Stimulated activated CD4-positive, alpha-beta T cell treated with anti-CD3 and anti-CD28 coated beads, Interleukin-15, amount 100 ng/mL, for 1 hour (primary cell): ENCODE data around the gene NRM.
"Not testable (repeated sequence)": the region's sequence is repeated elsewhere in the genome, so short reads cannot be mapped to it uniquely, and the experiment has no call there.

Experiments used
- DNase-seq, 2 donors: peaks; one replicate each; pipeline ENCODE4 v3.0.0-alpha.2; 2020; ENCODE audit warnings: low read depth in 1 of 2, low spot score in 1 of 2

NRM gene

DNA sequence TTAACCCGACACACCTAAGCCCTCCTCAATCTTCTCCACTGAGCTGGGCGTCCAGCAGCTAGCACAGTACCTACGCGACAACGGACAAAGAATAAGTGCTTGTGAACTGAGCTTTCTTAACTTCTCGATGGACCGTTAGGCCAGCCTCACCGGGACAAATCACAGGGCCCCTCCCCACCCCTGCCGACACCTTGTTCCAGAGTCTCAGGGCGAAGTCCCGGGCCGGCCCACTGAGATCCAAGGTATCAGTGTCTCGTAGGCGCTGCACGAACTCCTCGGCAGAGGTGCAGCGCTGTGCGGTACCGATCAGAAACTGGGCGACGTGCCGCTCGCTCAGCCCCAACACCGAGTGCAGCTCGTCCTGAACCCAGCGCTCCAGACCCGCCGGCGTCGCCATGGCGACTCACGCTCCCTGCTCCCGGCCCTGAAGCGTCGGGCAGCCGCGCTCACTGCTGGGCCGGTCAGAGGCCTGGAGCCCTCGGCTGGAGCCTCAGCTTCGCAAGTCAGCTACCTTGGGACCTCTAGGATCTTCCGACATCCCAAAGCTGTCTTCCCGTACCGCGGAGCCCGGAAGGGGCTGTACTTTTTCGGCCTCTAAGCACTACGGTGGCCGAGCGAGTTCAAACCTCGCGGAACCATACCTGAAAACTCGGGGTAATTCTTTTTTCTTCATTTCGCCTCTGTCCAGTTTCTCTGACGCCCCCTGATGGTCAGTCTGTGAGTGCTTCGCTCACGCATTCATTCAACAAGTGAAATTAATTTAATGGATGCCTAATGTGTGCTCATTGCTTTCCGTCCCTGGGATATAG is 18.1 kb downstream of the NRM start, which contains the start of gene DHX16:
Gene DHX16, minus strand, starts transcription at position 562 of the 809 bp plus-strand sequence. Its CDS starts 165 bp downstream, at position 397.
- DNase-seq: peak; percentile 78 to 79

- DNase-seq: no peak
Observed at GRCh38 chr6:30670760-30671527, 19.8 kb downstream of the NRM start.

DNA sequence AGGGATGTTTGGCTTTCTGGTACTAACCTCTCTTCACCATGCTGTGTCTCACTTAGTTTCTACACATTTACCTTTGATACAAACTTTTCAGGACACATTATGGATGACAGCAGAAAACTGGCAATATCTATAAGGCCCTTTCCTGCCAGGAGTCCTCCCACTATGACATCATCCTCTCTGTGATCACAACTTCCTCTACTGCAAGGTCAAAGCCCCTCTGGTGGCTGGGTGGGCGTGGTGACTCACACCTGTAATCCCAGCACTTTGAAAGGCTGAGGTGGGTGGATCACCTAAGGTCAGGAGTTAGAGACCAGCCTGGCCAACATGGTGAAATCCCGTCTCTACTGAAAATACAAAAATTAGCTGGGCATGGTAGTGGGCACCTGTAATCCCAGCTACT is 24.5 kb downstream of the NRM start:
- DNase-seq: not testable (repeated sequence)

DNA sequence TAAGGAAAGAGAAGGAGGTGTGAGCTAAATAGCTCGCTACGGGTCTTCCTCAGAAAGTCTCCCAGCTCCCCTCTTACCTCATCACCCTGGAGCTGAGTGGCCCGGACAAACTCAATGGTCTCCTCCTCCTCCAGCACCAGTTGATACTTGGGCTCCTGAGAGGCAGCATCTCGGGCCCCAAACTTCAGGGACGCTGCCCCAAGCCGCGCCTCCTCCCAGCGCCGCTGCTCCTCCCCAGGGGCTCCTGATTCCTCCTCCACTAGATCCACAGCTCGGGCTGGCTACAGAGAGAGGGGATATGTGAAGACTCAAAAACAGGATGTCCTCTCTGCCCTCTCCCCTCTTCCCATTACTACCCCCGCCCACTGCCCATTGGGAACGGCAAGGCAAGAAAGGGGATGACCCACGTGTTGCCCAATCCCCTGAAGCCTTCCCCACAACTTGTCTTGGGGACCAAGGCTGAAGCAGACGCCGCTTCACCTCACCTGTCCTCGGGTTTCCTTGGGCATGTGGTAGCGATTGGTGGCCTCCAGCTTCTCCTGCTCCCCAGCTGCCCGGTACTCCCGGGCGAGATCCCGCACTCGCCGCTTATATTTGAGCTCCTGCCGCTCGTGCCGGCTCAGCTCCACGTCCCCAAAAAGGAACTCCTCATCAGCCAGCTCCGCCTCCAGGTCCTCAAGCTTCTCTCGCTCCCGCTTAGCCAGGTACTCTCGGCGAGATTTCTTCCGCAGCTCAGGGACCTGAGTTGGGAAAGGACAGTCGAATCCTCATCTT is 25.6 kb downstream of the NRM start:
- no peak for DNase-seq

- not testable (repeated sequence) for DNase-seq
Observed at GRCh38 chr6:30657922-30658321, 32.9 kb downstream of the NRM start.

GRCh38 chr6:30657454-30657853 is 33.3 kb downstream of the NRM start:
- DNase-seq: no peak

GRCh38 chr6:30656513-30656912 is 34.3 kb downstream of the NRM start:
- no peak for DNase-seq

GRCh38 chr6:30655743-30656094 is 35.1 kb downstream of the NRM start:
- DNase-seq: no peak

DNA sequence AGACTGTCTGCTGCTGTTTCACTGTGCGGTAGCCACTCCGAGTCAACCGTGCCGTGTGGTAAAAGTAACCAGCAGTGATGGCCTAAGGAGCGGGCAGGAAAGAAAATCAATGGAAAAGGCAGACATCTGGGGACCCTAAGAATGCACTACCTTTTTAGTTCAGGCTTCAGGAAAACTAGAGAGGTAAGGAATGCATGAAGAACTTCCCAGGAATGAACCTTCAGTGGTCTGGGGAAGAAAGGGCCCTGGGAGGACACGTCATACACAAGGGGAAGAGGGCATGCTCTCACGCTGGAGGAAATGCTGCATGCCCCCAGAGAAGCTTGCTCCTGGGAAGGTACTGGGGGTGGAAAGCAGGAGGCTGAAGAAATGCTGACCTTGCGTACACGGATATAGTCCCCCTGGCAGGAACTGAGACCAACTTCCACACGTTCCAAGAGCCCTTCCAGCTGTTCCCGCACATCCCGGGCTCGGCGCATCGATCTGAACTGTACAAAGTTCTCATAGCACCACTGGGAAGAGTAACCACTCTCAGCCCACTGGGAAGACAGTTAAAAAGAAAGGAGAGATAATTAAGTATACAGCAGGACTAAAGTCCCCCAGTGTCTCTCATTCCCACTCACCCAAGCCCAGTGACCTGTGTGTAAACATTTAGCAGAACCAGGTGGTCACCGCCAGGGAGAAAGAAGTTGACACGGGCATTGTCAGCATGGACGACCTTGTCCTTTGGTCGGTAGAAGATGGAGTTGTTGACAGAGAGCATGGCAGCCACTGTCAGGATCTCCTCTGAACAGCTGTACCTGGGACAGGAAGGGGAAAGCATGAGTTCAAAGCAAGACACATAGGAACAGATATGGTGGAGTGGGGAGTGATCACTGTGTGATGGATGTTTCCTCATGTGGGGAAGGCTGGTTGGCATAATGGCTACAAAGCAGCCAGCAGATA is 35.7 kb downstream of the NRM start:
- DNase-seq: no peak

- no peak for DNase-seq
Observed at GRCh38 chr6:30651143-30651542, 39.6 kb downstream of the NRM start.

DNA sequence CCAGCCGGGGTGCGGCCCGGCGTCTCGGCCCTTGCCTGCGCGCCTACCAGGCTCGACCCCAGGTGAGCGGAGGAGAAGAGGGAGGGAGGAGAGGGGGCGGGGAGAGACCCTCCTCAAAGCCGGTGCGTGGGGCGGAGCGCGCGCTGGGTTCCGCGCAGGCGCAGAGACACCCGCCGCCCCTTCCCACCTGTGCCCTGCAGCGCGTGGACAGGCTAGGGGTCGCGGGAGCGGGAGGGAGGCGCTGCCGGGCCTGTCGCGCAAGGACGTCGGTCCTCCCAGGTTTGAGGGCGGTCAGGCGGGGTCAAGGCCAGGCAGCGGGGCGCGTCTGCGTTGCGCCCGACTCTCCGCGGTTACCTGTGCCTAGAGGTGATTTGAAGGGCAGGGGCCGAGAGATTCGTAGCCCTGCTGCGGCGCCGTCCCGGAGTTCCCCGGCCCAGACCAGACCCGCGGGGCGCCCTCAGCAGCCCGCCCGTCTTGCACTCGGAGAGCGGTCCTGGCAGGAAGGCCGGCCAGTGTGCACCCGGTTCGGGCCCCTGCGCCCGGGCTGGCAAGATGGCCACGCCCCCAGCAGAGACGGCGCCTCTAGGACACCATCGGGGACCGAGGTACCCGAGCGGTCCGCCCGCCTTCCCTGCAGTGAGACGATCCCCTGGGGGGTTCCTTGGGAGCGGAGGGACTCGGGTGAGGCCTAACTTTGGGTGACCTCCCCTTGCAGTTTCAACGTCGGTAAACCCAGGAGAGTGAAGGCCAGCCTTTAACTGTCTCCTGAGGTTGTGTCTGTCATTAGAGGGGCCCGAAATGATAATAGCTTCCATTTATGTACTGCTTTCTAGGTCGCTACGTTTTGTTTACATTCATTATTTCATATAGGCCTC is 43.3 kb downstream of the NRM start:
- DNase-seq: peak; percentile 50 to 67

- peak; percentile 86 to 89 for DNase-seq
Observed at GRCh38 chr6:30646450-30647241, 44.1 kb downstream of the NRM start, which contains the start of gene C6orf136. TSS of gene C6orf136 (plus strand) at chr6:30647133. CDS start at chr6:30647232, 99 bp downstream.

- DNase-seq: no peak
Observed at GRCh38 chr6:30645989-30646388, 44.8 kb downstream of the NRM start.

GRCh38 chr6:30644769-30645168 is 46.0 kb downstream of the NRM start:
- DNase-seq: no peak

DNA sequence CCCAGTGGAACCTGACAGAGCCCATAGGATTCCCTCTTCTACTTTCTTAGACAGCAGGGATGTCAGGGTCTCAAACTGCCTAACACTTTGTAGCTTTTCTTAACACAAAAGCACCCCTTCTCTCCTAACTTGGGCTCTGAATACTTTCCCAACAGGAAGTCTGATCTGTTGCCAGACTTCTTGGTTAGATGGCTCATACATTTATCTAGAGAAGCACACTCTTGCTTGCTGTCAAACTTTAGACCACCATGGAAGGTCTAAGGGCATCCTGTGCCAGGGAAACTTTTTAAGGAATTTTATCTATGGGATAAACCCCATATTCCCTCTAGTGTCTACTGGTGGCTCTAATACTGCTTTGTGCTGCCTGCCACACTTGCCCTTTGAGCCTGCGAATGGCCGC is 47.1 kb downstream of the NRM start:
- no peak for DNase-seq

DNA sequence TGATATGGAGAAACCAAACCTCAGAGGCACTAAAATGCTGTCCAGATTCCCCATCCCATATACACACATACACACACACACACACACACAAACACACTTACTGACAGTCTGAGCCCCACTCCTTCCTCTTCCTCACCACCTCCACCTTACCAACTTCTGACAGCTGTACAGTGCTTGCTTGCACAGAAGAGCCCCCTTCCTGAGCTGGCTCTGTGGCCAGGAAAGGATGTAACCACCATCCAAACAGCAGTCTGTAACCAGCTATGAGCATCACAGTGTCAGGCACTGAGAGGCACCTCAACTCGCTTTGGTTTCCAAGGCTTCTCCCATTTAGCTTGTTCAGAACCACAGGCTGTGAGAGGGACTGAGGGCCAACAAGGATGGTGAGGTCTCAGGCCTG is 49.7 kb downstream of the NRM start:
- DNase-seq: no peak

DNA sequence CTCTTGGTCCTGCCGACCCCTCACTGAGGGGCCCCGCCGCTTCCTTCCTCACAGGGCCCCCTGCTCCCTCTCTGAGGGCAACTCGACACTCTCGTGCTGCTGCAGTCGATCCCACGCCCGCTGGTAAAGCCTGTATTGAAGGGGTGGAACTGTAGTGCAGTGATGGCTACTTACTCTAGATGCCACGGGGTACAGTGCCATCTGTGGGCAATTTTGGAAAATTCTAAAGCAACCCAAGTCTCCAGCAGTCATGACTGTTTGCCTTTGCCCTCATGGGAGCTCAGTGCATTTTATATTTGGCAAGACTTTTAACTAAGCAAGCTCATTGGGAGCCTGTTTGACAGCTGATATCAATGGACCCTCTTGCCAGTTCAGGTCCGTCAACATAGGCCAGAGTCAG is 50.3 kb downstream of the NRM start:
- no peak for DNase-seq
